GM19023 (cell line): Measurements from ENCODE around the gene SF3A2.
A peak's percentile ranks its signal among the peaks of the same experiment; 100 is the strongest.

Experiments
- ATAC-seq: cut with Tn5 transposase; IDR thresholded peaks from one replicate; pipeline ENCODE4 v1.9.1; 2021; ENCODE audit warnings: mild to moderate bottlenecking, moderate library complexity; ENCODE audit not compliant: unreplicated experiment

The SF3A2 gene

GRCh38 chr19:2226051-2226839, 10.4 kb upstream of the SF3A2 start:
- no peak for ATAC-seq

- ATAC-seq, result no peak
These were observed 9.7 kb upstream of the SF3A2 start for GRCh38 chr19:2226840-2227360.

GRCh38 chr19:2227415-2228156, 9.0 kb upstream of the SF3A2 start:
- no peak for ATAC-seq

GRCh38 chr19:2228157-2229030, 8.2 kb upstream of the SF3A2 start:
- no peak for ATAC-seq

GRCh38 chr19:2229103-2230032, 7.3 kb upstream of the SF3A2 start:
- ATAC-seq, result no peak

- ATAC-seq, result no peak
These were observed 6.5 kb upstream of the SF3A2 start for GRCh38 chr19:2230033-2230531.

- no peak for ATAC-seq
These were observed 5.7 kb upstream of the SF3A2 start for GRCh38 chr19:2230807-2231533.

- no peak for ATAC-seq
These were observed 4.9 kb upstream of the SF3A2 start for GRCh38 chr19:2231621-2232221.

- ATAC-seq, result no peak
These were observed 4.1 kb upstream of the SF3A2 start for GRCh38 chr19:2232286-2233151.

GRCh38 chr19:2233601-2234280, 2.9 kb upstream of the SF3A2 start:
- no peak for ATAC-seq

- no peak for ATAC-seq
These were observed 1.6 kb upstream of the SF3A2 start for GRCh38 chr19:2234996-2235380.

- peak; percentile 6 for ATAC-seq
These were observed 1.1 kb upstream of the SF3A2 start for GRCh38 chr19:2235381-2236063.

- no peak for ATAC-seq
These were observed 635 bp upstream of the SF3A2 start for GRCh38 chr19:2236064-2236313.

GRCh38 chr19:2237051-2237868, 636 bp downstream of the SF3A2 start:
- ATAC-seq, result no peak

- ATAC-seq, result no peak
These were observed 1.2 kb downstream of the SF3A2 start for GRCh38 chr19:2237869-2238153.

- ATAC-seq, result no peak
These were observed 2.5 kb downstream of the SF3A2 start for GRCh38 chr19:2239173-2239572.
